GM19468 (cell line): Measurements from ENCODE around the gene KCNMA1.

Experiments used
- ATAC-seq: cut with Tn5 transposase; IDR thresholded peaks from one replicate; pipeline ENCODE4 v1.9.1; 2021; ENCODE audit warnings: mild to moderate bottlenecking, moderate library complexity, moderate number of reproducible peaks; ENCODE audit not compliant: unreplicated experiment; ENCODE audit errors: extremely low read depth

Gene KCNMA1

DNA sequence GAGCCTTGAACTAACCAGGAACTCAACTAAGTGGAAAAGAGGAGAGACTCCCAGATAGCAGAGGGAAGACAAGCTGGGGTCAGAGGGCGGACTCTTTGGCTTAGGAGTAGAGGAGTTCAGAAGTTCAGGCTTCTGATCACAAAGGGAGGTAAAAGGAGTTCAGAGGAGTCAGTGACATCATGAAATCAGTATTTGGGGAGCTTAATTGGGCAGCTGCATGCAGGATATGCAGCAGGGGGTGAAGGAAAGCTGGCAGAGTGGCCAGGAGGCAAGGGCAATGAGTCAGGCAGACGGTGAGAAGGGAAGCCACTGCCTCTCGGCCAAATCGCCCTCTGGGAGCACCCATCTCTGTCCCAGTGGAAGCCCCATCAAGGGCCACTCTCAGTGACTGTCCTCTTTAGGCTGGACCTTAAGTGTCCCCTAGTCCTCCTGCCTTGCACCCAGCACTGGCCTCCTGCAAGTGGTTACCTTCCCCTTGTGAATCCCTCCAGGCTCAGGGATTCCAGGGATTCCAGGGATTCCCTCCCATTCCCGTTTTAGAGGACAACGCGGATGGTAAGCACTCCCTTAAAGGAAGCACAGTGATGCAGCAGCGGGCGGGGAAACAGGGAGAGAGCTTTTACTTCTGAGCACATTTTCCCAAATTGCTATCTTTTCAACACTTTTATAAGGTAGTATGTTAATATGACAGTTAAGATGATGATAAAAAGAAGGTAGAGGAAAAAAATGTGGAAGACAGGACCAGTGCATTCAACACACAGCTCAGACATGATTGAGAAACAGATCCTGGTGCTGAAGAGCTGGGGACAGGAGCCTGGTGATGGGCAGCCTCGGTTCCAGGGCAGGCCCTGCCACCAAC is 72.6 kb downstream of the KCNMA1 start:
- no peak for ATAC-seq

DNA sequence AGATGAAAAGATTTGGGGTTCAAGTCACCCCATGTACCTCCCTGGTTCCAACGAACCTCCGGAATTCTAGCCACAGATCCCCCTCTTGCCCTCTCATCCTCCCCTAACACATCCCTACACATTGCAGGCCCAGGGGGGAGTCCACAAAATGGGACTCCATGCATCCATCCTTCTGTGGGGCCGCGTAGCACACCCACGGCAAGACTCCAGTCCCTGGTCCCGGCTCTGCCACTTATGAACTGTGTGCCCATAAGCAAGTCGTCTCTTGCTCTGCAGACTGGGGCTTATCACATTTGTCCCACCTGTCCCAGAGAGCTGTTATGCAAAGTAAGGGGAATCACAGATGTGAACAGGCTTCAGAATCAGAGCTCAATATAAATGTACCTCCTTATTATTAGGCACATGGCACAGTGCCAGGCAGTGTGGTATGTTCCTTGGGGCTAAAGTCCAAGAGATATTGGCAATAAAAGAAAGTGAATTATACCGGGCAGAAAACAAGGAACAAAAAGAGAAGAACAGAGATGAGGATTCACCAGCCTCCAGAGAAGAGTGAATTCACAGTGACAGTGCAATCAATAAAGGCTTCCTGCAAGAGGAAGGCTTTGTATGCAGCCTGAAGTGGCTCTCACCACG is 73.9 kb downstream of the KCNMA1 start:
- ATAC-seq = no peak

DNA sequence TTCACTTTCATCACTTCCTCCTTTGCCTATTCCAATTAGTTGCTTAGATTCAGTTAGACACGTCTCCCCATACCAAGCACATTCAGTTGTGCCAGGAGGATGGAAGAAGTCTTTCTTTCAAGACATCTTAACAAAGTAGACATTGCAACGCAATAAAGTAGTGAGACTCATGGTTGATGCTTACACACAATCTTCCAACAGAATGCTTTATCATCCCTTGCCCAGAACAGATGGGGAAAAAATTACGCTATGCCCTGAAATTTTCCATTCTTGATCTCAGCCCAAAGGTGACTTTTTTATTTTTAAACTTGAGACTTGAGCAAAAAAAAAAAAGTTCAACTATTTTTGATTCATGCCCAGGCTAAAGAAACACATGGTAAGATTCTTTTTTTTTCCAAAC is 74.9 kb downstream of the KCNMA1 start:
- no peak for ATAC-seq

DNA sequence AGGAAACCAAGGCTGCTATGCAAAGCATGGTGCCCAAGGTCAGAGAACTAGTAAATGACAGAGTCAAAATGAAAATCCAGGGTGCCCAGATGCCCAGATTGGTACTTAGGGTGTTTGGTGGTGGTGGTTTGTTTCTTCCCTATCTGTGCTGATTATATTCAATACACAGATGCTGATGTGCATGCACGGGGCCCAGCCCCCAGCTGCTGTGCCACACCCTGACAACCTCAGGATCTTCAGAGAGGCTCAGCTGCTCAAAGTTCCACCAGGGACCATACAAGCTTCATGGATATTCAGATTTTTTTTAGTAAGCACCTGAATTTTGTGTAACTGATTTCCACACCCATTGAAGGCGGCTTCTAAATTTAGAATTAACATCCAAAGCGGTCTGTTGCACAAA is 75.6 kb downstream of the KCNMA1 start:
- no peak for ATAC-seq

DNA sequence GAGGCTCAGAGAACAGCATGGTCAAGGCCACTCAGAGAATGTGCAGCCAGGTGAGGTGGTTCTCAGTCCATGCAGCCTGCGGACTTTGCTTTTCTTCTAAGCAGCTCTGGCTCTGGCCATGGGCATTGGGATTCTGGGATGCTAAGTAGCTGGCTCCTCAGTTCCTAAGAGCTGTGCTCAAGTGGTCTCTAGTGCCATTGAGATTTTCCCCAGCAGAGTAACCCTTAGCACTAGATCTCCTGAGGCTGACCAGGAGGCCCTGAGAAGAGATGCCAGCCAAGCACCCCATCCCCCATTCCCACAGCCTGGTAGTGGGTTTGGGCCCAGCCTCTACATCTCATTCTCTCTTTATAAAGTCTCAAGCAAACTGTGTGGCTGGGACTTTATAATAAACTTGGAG is 77.1 kb downstream of the KCNMA1 start:
- ATAC-seq = no peak

DNA sequence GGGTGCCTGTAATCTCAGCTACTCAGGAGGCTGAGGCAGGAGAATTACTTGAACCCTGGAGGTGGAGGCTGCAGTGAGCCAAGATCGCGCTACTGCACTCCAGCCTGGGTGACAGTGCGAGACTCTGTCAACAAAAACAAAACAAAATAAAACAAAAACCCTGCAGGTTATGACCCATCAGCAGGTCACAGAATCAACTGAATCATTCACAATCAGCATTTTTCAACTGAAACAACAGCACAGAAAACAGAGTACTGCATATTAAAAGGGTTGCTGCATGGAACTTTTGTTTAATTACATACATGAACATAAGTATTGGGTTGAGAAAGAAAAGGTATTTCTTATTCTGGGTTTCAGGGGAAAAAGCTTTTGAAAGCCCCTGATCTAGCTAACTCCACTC is 77.6 kb downstream of the KCNMA1 start:
- ATAC-seq = no peak

DNA sequence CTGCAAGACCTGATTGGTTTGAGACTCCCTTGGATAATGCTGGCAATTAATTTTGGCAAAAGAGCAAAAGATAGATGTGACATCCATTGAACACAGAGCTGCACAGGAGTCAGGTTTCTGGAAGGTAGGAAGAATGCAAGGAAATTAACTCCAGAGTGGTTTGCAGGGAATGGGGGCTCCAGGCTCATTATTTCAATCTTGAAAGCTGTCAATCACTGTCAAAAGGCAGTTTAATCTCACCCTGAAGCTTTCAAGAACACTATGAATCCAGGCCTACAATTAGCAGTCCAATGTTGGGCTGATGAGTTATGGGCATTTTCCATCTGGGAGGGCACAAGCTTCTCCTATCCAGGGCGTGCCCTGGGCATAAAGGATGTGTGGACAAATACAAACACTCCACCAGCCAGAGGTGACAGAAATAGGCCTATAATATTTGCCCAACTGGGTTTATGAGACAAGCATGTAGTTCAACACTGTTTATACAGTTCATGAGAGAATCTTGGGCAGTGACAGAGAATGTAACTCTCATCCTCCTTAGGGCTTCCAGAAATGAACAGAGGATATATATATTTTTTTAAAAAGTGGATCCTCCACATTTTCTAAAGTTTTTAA is 80.5 kb downstream of the KCNMA1 start:
- no peak for ATAC-seq

DNA sequence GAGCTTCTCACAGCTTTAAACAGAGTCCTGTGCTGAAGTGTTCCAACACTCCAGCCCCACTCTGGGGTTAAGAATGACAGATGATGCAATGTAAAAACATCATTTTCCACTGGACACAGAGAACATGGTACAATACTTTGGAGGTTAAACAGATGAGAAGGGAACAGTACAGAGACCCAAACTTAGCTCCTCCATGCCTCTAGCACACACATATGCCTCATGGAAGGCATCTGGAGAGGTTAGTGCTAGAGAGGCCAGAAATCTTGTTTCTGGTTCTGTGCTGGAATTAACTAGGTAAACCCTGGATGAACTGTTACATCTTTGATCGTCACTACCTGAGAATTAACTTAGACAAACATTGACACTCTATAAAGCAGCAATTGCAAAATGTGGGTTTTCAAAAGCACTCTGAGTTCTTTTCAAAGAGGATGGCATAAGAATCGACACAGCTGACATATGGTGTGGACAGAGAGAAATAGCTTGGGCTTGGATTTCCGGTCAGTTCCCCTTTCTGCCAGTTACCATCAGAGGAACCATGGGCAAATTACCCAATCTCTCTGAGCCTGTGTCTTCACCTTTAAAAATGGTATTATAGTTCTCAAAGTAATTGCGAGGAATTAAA is 81.9 kb downstream of the KCNMA1 start:
- ATAC-seq = no peak

DNA sequence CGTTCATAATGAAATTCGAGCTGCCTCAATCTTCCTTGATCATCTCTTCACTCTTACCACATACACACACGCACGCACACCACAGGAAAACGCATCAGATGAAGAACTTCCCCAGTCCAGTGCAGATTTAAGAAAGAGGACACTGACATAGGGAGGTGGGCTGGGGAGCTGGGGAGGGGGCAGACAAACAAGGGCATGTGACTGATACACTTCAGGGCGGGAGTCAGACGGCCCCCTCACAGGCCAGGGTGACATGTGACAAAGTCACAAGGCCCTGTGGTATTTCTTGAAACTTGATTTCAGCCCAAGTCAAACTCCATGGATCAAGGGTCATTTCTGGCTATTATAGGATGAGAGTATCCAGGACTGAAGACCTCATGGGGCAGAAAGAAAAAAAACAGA is 82.6 kb downstream of the KCNMA1 start:
- ATAC-seq = no peak

DNA sequence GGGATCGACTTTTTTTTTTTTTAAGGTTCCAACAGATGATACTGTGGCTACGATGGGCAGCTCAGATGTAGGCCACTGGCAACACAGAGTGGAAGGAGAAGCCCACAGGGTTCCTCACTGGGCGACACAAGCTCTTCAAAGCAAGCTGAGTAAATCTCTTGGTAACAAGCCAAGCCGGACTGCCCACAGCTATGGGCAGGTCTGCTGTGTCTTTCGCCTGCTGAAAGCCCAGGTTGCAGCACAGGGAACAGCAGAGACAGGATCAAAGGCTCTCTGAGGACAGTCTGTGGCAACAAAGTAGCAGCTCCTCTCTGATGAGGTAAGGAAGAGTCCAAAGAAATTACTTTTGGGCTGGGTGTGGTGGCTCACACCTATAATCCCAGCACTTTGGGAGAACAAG is 83.6 kb downstream of the KCNMA1 start:
- ATAC-seq = no peak

DNA sequence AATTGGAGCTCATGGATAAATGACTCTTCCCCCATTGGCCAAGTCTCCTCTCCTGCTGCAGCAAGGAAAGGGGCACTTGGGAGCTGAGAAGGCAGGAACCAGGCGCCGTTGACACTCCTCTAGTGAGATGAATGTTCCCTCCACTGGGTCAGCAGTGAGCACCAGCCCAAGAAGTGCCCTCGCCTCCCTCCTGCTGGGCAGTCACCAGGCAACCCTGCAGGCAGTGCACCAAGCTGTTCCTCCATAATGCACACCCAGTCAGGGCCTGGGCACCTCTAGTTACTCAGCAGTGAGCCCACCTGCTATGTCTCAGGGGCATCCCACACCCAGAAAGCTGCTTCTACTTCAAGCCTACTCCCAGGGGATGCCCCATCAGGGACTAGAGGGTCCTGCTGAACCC is 84.3 kb downstream of the KCNMA1 start:
- no peak for ATAC-seq

DNA sequence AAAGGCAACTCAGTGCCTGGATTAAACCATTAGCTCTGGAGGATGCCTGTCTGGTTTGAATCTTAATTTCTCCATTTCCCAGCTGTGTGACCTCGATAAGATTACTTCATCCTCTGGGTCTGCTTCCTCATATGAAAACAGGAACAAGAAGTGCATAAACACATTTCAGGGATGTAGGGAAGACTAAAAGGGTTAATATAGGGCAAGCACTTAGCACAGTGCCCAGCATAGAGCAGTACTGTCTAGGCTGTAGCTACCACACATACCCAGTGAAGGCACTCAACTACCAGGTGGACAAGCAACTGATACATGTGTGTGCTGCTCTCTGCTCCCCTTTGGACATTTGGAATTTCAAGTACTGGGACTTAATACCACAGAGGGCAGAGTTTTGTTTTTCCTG is 85.4 kb downstream of the KCNMA1 start:
- ATAC-seq = no peak

DNA sequence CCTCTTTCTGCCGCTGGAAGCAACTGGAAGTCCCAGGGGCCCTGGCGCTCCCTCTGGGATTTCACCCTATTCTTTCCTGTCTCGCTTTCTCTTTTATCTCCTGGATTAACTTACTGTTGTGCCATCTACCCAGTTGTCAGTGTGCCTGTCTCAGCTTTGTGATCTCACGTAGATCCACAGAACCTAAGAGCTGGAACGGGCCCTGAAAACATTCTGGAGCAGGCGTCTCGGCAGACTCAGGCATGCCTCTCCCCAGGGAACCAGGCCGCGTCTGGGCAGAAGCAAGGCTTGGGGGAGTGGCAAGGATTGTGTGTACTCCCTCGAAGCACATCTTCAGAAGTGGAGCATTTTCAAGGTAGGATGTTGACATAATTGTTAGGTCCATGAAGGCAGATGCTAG is 87.2 kb downstream of the KCNMA1 start:
- no peak for ATAC-seq

DNA sequence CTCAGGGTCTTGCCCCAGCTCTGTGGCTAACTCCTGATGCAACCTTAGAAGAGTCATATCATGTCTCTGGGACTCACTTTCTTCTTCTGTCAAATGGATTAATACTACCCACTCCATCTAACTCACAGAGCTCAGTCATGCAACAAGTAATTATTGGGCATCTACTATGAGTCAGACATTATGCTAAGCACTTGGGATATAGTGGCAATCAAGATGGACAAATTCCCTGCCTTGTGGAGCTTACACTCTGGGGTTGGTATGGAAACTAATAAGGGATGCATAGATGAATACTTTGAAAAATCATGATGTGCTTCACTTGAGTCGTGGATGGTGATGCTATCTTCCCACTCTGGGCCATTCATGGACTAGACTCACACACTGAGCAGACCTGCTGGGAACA is 88.9 kb downstream of the KCNMA1 start:
- ATAC-seq = no peak

DNA sequence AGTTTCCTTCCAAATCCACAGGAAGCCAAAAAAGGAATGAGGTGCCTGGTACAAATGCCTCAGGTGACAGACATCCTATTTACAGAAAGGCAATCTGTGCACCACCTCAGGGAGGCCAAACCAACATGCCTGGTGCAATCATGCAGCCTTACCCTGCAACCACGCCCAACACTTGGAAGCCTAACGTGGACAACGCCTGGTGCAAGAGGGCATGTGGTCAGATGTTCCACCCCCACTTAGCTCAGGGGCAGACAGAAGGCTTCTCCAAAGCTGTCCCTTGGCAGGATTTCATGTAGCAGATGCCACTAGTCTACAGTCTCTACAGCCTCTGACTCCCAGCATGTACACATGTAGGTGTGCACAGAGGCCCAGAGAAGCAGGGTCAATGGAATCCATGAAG is 89.5 kb downstream of the KCNMA1 start:
- ATAC-seq = no peak

DNA sequence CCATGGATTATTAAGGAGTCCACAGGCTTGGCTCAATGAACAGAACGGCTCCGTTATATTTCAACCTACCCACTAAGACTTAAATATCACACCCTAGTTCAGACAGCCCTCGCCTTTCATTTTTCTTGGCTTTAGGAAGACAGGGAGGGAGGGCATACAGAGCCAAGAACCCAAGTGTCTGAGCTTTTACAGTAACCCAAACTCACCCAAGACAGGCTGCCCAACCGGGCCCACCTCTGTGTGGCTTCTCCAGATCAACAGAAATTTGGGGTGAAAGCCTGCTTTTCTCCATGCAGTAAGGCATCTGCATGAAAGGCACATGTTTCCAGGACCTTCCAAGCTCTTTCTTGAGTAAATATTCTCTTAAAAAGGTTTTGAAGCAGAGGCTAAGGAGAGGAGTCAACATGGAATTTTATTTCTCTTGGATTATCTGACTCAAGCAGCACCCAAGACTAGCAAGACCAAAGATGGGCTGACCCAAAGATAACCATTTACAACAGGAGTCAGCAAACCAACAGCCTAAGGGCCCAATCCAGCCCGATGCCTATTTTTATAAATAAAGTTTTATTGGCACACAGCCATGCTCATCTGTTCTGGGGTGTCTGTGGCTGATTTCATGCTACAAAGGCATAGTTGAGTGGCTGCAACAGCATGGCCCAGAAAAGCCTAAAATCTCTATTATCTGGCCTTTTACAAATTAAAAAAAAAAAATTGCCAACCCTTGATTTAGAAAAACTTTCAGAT is 90.1 kb downstream of the KCNMA1 start:
- no peak for ATAC-seq

DNA sequence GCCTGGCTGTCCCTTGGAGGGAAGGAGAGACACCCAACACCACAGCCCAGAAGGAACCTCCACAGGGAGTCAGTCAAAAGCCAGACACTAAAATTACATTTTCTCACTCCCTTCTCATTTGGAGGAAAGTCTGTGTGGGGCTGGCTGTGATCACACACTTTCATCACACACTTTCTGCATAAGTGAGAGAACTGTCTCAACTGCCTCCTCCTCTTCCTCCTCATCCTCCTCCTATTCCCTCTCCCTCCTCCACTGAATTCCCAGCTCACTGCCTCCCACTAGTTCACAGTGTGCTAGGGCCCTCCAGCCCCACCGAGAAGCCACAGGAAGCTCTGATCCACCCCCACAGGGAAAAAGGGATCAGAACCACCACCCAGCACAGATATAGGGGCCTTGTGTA is 91.6 kb downstream of the KCNMA1 start:
- ATAC-seq = no peak

DNA sequence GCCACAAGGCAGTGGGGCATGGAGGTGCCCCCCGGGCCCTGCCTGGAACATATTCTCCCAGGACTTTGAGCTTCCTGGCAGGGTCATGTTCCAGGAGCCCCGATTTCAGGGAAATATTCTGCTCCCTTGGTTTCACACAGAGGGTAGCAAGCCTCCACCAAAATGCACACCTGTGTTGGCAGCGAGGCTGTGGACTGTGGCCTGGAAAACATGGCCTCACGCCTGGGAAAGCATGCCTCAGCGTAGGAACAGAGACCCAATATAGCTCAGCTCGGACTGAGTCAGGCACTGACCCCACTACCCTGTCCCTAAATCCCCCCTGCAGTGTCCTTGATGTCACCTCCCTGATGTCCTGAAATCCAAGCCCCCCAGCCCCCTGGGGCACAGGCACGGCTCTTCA is 92.0 kb downstream of the KCNMA1 start:
- ATAC-seq = no peak

DNA sequence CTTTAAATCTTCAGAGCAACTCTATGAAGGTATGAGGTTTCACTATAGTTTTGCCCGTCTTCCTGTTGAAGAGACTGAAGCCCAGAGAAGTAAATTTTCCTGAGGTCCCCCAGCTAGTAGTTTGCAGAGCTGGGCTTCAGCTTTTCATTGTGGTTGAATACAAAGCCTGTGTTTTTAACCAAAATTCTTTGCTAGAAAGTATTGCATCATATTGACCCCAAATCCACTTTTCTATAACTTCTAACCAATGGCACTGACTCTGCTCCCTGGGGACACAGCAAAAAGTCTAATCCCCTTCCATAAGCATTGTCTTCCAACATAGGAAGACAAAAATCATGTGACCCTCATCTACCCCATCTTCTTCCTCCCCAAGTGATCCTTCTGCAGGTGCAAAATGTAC is 93.0 kb downstream of the KCNMA1 start:
- no peak for ATAC-seq

DNA sequence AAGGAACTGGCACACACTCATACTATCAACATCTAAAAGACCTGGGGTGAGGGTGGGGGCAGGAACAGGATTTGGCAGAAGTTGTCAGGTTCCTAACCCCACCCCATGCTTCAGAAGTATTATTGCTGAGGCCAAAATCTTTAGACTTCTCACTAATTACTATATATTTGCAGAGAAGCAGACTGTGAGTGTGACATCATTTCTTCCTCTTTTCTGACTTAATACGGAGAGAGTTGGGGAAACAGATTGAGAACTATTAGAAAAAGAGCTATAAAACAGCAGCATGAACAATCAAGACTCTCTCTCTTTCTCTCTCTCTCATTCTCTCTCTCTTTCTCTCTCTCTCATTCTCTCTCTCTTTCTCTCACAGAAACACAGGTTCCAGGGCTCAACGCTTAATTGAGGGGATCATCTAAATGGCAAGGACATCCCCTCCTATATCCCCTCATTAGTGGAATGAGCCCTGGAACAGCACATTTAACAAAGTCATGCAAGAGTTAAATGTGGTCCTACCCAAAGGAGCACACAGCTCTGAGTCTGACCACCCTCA is 94.8 kb downstream of the KCNMA1 start:
- no peak for ATAC-seq
